ENCODE data around the gene DPYSL4.

Gene DPYSL4

GRCh38 chr10:132175907-132176581 lies 10.7 kb upstream of the DPYSL4 start:
- Mint-ChIP-seq H3K36me3 (ENCODE audit: low read depth) (no peaks in the 10 kb centered on the region), H3K27me3 (ENCODE audit: low read depth) (peaks cover 45% of the 10 kb centered on the region), H3K27ac (no peak overlapping the region), H3K4me3 (no peak overlapping the region), H3K9me3 (peaks cover 11% of the 10 kb centered on the region), H3K4me1 (ENCODE audit: low read depth) (peaks cover 4% of the 10 kb centered on the region)

GRCh38 chr10:132176623-132177500 lies 9.9 kb upstream of the DPYSL4 start:
- peaks cover 44% of the 10 kb centered on the region for H3K27me3 Mint-ChIP-seq (ENCODE audit: low read depth)
- peaks cover 11% of the 10 kb centered on the region for H3K9me3 Mint-ChIP-seq
- H3K36me3 Mint-ChIP-seq (ENCODE audit: low read depth), result no peaks in the 10 kb centered on the region
- H3K4me3 Mint-ChIP-seq, result no peak overlapping the region
- H3K4me1 Mint-ChIP-seq (ENCODE audit: low read depth), result peaks cover 4% of the 10 kb centered on the region
- no peak overlapping the region for H3K27ac Mint-ChIP-seq

DNA sequence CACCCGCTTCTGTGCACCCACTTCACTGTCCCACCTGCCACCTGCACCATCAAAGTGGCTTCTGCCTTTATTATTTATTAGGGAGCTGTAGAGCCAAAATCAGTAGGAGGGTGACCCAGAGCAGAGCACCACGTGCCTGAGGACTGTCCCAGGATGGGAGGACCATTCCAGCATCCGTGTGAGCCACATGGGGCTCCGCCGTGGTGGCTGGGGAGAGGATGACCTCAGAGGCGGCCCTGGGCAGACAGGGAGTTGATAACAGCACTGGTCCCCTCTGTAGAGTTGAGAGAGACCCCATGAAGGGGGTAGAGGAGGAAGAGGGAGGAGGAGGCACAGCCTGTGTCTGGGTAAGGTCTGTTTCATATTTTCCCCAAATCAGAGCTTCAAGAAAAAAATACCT lies 8.7 kb upstream of the DPYSL4 start:
- Mint-ChIP-seq H3K4me1 (ENCODE audit: low read depth) (peaks cover 2% of the 10 kb centered on the region), H3K36me3 (ENCODE audit: low read depth) (no peaks in the 10 kb centered on the region), H3K27me3 (ENCODE audit: low read depth) (peaks cover 38% of the 10 kb centered on the region), H3K9me3 (peaks cover 10% of the 10 kb centered on the region), H3K4me3 (no peak overlapping the region), H3K27ac (no peak overlapping the region)

- peaks cover 6% of the 10 kb centered on the region for H3K9me3 Mint-ChIP-seq
- H3K27ac Mint-ChIP-seq, result no peak overlapping the region
- H3K36me3 Mint-ChIP-seq (ENCODE audit: low read depth), result no peaks in the 10 kb centered on the region
- H3K4me1 Mint-ChIP-seq (ENCODE audit: low read depth), result peaks cover 2% of the 10 kb centered on the region
- no peak overlapping the region for H3K4me3 Mint-ChIP-seq
- H3K27me3 Mint-ChIP-seq (ENCODE audit: low read depth), result peaks cover 47% of the 10 kb centered on the region
These were observed 7.8 kb upstream of the DPYSL4 start for GRCh38 chr10:132178672-132179545.

- Mint-ChIP-seq H3K27ac (no peak overlapping the region), H3K4me3 (no peak overlapping the region), H3K27me3 (ENCODE audit: low read depth) (peaks cover 51% of the 10 kb centered on the region), H3K36me3 (ENCODE audit: low read depth) (no peaks in the 10 kb centered on the region), H3K9me3 (peaks cover 1% of the 10 kb centered on the region), H3K4me1 (ENCODE audit: low read depth) (peaks cover 3% of the 10 kb centered on the region)
These were observed 7.0 kb upstream of the DPYSL4 start for GRCh38 chr10:132179551-132180392.

GRCh38 chr10:132180736-132181135 lies 6.0 kb upstream of the DPYSL4 start:
- H3K4me1 Mint-ChIP-seq (ENCODE audit: low read depth), result peaks cover 5% of the 10 kb centered on the region
- no peaks in the 10 kb centered on the region for H3K36me3 Mint-ChIP-seq (ENCODE audit: low read depth)
- H3K9me3 Mint-ChIP-seq, result no peaks in the 10 kb centered on the region
- H3K27ac Mint-ChIP-seq, result no peak overlapping the region
- H3K4me3 Mint-ChIP-seq, result no peak overlapping the region
- peaks cover 46% of the 10 kb centered on the region for H3K27me3 Mint-ChIP-seq (ENCODE audit: low read depth)

GRCh38 chr10:132181691-132182425 lies 4.9 kb upstream of the DPYSL4 start:
- Mint-ChIP-seq H3K4me1 (ENCODE audit: low read depth) (peaks cover 3% of the 10 kb centered on the region), H3K27me3 (ENCODE audit: low read depth) (peaks cover 37% of the 10 kb centered on the region), H3K27ac (no peak overlapping the region), H3K9me3 (no peaks in the 10 kb centered on the region), H3K4me3 (no peak overlapping the region), H3K36me3 (ENCODE audit: low read depth) (no peaks in the 10 kb centered on the region)

DNA sequence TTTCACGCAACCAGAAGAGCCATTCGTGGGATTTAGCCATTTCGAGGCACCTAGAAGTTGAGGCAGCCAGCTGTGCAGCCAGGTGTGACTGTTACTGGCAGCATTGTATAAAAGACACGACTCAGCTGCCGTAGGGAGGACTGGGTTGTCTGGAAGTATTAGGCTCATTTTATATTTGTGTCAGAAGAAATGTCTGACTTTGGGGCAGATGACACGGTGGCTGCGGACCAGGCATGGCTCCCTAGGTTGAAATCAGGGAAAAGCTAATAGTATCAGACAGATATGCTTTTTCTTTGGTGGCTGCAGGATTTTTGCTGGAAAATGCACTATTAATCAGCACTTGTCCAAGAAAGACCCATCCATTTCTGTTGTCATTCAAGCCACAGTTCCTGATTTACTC lies 4.2 kb upstream of the DPYSL4 start:
- Mint-ChIP-seq H3K9me3 (no peaks in the 10 kb centered on the region), H3K36me3 (ENCODE audit: low read depth) (no peaks in the 10 kb centered on the region), H3K27ac (no peak overlapping the region), H3K27me3 (ENCODE audit: low read depth) (peaks cover 31% of the 10 kb centered on the region), H3K4me1 (ENCODE audit: low read depth) (peaks cover 3% of the 10 kb centered on the region), H3K4me3 (no peak overlapping the region)

- no peak overlapping the region for H3K4me3 Mint-ChIP-seq
- H3K4me1 Mint-ChIP-seq (ENCODE audit: low read depth), result peaks cover 5% of the 10 kb centered on the region
- H3K27me3 Mint-ChIP-seq (ENCODE audit: low read depth), result peaks cover 28% of the 10 kb centered on the region
- no peak overlapping the region for H3K27ac Mint-ChIP-seq
- H3K9me3 Mint-ChIP-seq, result no peaks in the 10 kb centered on the region
- H3K36me3 Mint-ChIP-seq (ENCODE audit: low read depth), result no peaks in the 10 kb centered on the region
These were observed 3.7 kb upstream of the DPYSL4 start for GRCh38 chr10:132183046-132183445.

GRCh38 chr10:132184816-132185593 lies 1.7 kb upstream of the DPYSL4 start:
- Mint-ChIP-seq H3K36me3 (ENCODE audit: low read depth) (peaks cover 2% of the 10 kb centered on the region), H3K4me3 (no peak overlapping the region), H3K9me3 (no peaks in the 10 kb centered on the region), H3K27me3 (ENCODE audit: low read depth) (peaks cover 47% of the 10 kb centered on the region), H3K4me1 (ENCODE audit: low read depth) (peaks cover 11% of the 10 kb centered on the region), H3K27ac (no peak overlapping the region)

- no peak overlapping the region for H3K27ac Mint-ChIP-seq
- peaks cover 6% of the 10 kb centered on the region for H3K36me3 Mint-ChIP-seq (ENCODE audit: low read depth)
- no peaks in the 10 kb centered on the region for H3K9me3 Mint-ChIP-seq
- H3K27me3 Mint-ChIP-seq (ENCODE audit: low read depth), result peaks cover 45% of the 10 kb centered on the region
- peaks cover 11% of the 10 kb centered on the region for H3K4me1 Mint-ChIP-seq (ENCODE audit: low read depth)
- H3K4me3 Mint-ChIP-seq, result peak overlapping the region; percentile 70
These were observed 904 bp upstream of the DPYSL4 start for GRCh38 chr10:132185601-132186487.
